ENCODE measurements around the gene CLNK.

DNA sequence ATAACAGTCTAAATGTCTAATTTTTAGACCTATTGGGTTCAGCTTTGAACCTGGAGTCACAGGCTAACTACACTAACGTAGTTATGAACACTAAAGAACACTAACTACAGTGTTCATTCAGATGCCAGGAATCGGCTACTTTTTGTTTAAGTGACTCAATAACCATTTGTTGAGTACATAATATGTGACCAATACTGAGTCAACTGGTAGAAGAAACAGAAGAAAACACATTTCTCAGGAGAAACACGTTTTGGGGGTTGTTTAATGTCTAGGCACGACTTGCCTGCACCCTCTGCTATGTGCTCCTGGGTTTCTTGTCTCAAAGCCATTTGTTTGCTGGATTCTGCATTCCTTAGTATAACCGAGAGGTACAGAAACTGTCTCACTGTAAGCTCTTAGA lies 18.6 kb upstream of the CLNK start:
- TF ChIP-seq, protein P1, sequence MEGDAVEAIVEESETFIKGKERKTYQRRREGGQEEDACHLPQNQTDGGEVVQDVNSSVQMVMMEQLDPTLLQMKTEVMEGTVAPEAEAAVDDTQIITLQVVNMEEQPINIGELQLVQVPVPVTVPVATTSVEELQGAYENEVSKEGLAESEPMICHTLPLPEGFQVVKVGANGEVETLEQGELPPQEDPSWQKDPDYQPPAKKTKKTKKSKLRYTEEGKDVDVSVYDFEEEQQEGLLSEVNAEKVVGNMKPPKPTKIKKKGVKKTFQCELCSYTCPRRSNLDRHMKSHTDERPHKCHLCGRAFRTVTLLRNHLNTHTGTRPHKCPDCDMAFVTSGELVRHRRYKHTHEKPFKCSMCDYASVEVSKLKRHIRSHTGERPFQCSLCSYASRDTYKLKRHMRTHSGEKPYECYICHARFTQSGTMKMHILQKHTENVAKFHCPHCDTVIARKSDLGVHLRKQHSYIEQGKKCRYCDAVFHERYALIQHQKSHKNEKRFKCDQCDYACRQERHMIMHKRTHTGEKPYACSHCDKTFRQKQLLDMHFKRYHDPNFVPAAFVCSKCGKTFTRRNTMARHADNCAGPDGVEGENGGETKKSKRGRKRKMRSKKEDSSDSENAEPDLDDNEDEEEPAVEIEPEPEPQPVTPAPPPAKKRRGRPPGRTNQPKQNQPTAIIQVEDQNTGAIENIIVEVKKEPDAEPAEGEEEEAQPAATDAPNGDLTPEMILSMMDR (IDR thresholded peaks at IDR 0.05; ENCODE audit: low read length), result no peak
- TF ChIP-seq EZH2 (IDR thresholded peaks at IDR 0.05; ENCODE audit: borderline replicate concordance, low read length), result no peak

All from OCI-LY1 (cell line).